ENCODE measurements around the gene GALNT2. TPM values are rescaled to one million over a fixed set of nuclear protein-coding genes. Genes with fewer than 3 reads are reported as not detected.

Gene GALNT2
- total RNA-seq, 1 experiment from 2014 or later = 152 TPM

DNA sequence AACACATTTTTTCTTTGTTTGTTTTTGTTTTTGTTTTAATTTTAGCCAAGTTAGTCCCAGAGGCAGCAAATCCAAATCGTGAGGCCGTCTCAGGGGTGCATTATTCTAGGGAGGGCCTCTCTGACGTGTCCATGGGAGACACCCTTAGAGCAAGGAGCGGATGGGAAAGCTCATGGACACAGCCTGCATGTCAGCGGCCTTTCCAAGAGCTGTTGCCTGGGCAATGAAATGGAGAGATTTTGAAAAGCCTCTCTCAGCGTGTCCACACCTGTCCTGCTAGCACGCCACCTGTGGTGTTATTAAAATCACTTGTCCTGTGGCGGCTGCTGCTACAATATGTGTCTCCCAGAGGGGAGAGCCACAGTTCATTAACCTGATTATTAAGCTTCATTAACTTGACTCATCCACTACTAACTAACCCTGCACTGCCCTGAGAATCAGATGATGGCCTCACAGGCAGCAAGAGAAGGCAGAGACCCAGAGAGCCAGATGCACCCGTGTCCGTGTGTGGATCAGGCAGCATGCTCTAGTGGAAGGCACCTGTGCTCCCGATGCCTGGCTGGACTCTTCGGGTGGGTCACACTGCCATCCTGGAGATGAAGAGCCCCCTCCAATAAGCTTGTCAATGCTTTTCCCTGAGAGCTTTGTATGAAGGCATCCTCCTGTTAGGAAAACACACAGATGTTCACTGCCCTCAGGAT, 225.8 kb downstream of the GALNT2 start:
- no peaks in the 10 kb centered on the region for H3K36me3 ChIP-seq (ENCODE audit: control insufficient read depth, insufficient read depth, low read length)
- H3K27ac ChIP-seq (ENCODE audit: low read length) = no peak overlapping the region
- H3K4me3 ChIP-seq (ENCODE audit: low read depth in 2 of 2, low read length in 2 of 2) = no peak overlapping the region
- H3K27me3 ChIP-seq (ENCODE audit: control insufficient read depth, insufficient read depth, low read length) = no peaks in the 10 kb centered on the region
- CTCF ChIA-PET = no interaction called here
- no peak for TF ChIP-seq SIN3A (IDR thresholded peaks at IDR 0.05; ENCODE audit: borderline replicate concordance, insufficient read depth, low read depth, low read length)
- no peak for TF ChIP-seq TCF7L2 (IDR thresholded peaks at IDR 0.05; ENCODE audit: low read depth, low read length)
- TF ChIP-seq, protein P1, sequence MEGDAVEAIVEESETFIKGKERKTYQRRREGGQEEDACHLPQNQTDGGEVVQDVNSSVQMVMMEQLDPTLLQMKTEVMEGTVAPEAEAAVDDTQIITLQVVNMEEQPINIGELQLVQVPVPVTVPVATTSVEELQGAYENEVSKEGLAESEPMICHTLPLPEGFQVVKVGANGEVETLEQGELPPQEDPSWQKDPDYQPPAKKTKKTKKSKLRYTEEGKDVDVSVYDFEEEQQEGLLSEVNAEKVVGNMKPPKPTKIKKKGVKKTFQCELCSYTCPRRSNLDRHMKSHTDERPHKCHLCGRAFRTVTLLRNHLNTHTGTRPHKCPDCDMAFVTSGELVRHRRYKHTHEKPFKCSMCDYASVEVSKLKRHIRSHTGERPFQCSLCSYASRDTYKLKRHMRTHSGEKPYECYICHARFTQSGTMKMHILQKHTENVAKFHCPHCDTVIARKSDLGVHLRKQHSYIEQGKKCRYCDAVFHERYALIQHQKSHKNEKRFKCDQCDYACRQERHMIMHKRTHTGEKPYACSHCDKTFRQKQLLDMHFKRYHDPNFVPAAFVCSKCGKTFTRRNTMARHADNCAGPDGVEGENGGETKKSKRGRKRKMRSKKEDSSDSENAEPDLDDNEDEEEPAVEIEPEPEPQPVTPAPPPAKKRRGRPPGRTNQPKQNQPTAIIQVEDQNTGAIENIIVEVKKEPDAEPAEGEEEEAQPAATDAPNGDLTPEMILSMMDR (IDR thresholded peaks at IDR 0.05) = no peak
- TF ChIP-seq POLR2AphosphoS5 (IDR thresholded peaks at IDR 0.05; ENCODE audit: low read depth, low read length) = no peak
- TF ChIP-seq, protein P2, sequence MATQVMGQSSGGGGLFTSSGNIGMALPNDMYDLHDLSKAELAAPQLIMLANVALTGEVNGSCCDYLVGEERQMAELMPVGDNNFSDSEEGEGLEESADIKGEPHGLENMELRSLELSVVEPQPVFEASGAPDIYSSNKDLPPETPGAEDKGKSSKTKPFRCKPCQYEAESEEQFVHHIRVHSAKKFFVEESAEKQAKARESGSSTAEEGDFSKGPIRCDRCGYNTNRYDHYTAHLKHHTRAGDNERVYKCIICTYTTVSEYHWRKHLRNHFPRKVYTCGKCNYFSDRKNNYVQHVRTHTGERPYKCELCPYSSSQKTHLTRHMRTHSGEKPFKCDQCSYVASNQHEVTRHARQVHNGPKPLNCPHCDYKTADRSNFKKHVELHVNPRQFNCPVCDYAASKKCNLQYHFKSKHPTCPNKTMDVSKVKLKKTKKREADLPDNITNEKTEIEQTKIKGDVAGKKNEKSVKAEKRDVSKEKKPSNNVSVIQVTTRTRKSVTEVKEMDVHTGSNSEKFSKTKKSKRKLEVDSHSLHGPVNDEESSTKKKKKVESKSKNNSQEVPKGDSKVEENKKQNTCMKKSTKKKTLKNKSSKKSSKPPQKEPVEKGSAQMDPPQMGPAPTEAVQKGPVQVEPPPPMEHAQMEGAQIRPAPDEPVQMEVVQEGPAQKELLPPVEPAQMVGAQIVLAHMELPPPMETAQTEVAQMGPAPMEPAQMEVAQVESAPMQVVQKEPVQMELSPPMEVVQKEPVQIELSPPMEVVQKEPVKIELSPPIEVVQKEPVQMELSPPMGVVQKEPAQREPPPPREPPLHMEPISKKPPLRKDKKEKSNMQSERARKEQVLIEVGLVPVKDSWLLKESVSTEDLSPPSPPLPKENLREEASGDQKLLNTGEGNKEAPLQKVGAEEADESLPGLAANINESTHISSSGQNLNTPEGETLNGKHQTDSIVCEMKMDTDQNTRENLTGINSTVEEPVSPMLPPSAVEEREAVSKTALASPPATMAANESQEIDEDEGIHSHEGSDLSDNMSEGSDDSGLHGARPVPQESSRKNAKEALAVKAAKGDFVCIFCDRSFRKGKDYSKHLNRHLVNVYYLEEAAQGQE (IDR thresholded peaks at IDR 0.05; ENCODE audit: insufficient read depth in 1 of 2, low read depth in 2 of 2, low read length in 1 of 2) = no peak
- H3K9me3 ChIP-seq (ENCODE audit: control insufficient read depth, insufficient read depth, low read depth, low read length) = no peaks in the 10 kb centered on the region
- intact Hi-C loops (cut with micrococcal nuclease; ENCODE audit: unreplicated experiment) (no loop called here), in situ Hi-C loops (cut with HindIII; ENCODE audit: low pct_unique_long_range_greater_than_20kb, low sequenced_read_pairs) (no loop called here)
- DNase-seq (ENCODE audit: low read depth, low spot score) (no peak), ATAC-seq (no peak)
- no peaks in the 10 kb centered on the region for H3K4me1 ChIP-seq (ENCODE audit: control insufficient read depth, insufficient read depth, low read length)
- no TSS peak for BruUV-seq (replicated peaks)
- POLR2A ChIA-PET = no interaction called here

DNA sequence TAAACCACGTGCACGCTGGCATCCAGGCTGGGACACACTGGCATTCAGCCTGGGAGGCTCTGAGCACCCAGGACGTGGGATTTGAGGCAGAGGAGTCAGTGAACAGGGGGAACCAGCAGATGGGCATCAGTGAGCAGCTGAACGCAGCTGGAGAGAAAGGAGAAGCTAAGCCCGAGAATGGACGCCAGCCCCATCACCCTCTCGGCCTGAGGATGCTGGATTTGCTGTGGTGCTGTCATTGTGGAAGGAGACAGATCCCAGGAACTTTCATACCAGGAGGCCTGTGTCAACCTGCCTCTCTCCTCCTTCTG, 226.3 kb downstream of the GALNT2 start:
- in situ Hi-C loops (cut with HindIII; ENCODE audit: low pct_unique_long_range_greater_than_20kb, low sequenced_read_pairs) (no loop called here), intact Hi-C loops (cut with micrococcal nuclease; ENCODE audit: unreplicated experiment) (no loop called here)
- CTCF ChIA-PET = no interaction called here
- DNase-seq (ENCODE audit: low read depth, low spot score) = no peak
- no TSS peak for BruUV-seq (replicated peaks)
- Histone ChIP-seq H3K27ac (ENCODE audit: low read length) (no peak overlapping the region), H3K36me3 (ENCODE audit: control insufficient read depth, insufficient read depth, low read length) (no peaks in the 10 kb centered on the region), H3K4me1 (ENCODE audit: control insufficient read depth, insufficient read depth, low read length) (no peaks in the 10 kb centered on the region), H3K4me3 (ENCODE audit: low read depth in 2 of 2, low read length in 2 of 2) (no peak overlapping the region), H3K27me3 (ENCODE audit: control insufficient read depth, insufficient read depth, low read length) (no peaks in the 10 kb centered on the region), H3K9me3 (ENCODE audit: control insufficient read depth, insufficient read depth, low read depth, low read length) (no peaks in the 10 kb centered on the region)
- POLR2A ChIA-PET = no interaction called here
- TF ChIP-seq, protein P2 (IDR thresholded peaks at IDR 0.05; ENCODE audit: insufficient read depth in 1 of 2, low read depth in 2 of 2, low read length in 1 of 2) = no peak
- TF ChIP-seq POLR2AphosphoS5 (IDR thresholded peaks at IDR 0.05; ENCODE audit: low read depth, low read length) = no peak
- ATAC-seq = no peak
